Astrocyte of the cerebellum (primary cell): ENCODE results near the gene TMEM132C.

Experiments used
- DNase-seq: peaks from one replicate; pipeline ENCODE4 v3.0.0-alpha.2; 2011; ENCODE audit warnings: low read depth
- H3K4me3 ChIP-seq: 2 replicates; pipeline ENCODE4 v1.5.1; 2011; ENCODE audit warnings: mild to moderate bottlenecking, low read depth, low read length, moderate library complexity
- in situ Hi-C: cut with HindIII; loops from 2 replicates; pipeline ENCODE4 v1.10.0; 2017; ENCODE audit warnings: low sequenced_read_pairs
- TF ChIP-seq, protein P1 (sequence below): IDR thresholded peaks from 2 replicates; pipeline ENCODE4 v1.5.1; 2012; ENCODE audit warnings: low read length, low read depth, moderate library complexity, mild to moderate bottlenecking; ENCODE audit errors: missing control alignments

Gene TMEM132C

DNA sequence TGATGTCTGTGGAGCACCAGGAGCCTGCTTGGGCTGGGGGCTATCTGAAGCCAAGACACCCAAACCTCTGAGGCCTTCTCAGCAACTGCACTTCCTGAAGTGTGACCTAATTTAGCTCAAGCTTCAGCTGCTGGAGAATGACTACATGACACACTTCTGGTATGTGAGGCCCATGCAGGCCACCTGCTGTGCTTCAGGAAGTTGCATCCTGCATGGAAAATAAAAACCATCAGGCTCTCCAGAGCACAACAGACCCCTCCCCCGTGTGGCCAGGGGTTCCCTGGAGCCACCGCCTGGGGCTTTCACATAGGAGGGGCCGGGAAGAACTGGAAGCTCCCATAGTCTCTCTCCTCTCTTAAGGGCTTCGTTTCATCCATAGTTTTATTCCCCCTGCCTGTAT, 339.1 kb downstream of the TMEM132C start:
- DNase-seq: no peak
- no peak overlapping the region for H3K4me3 ChIP-seq
- in situ Hi-C loops: no loop called here
- TF ChIP-seq, protein P1, sequence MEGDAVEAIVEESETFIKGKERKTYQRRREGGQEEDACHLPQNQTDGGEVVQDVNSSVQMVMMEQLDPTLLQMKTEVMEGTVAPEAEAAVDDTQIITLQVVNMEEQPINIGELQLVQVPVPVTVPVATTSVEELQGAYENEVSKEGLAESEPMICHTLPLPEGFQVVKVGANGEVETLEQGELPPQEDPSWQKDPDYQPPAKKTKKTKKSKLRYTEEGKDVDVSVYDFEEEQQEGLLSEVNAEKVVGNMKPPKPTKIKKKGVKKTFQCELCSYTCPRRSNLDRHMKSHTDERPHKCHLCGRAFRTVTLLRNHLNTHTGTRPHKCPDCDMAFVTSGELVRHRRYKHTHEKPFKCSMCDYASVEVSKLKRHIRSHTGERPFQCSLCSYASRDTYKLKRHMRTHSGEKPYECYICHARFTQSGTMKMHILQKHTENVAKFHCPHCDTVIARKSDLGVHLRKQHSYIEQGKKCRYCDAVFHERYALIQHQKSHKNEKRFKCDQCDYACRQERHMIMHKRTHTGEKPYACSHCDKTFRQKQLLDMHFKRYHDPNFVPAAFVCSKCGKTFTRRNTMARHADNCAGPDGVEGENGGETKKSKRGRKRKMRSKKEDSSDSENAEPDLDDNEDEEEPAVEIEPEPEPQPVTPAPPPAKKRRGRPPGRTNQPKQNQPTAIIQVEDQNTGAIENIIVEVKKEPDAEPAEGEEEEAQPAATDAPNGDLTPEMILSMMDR: no peak

DNA sequence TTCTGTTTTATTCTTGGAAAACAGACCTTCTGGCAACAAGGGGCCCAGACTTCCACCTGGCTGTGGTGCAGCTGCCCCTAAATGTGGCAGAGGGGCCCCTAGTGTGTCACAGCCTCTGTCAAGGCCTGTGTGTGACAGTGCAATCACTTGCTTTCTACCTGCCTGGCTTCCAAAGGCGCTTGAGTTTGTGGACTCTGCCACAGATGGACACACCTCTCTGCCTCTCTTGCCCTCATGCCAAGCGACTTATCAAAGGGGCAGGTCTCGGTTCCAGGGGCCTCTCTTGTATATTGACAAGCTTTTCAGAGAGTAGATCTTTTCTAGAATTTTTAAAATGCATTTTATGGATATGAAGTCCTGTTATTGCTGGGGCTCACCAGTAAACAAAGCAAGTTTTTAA, 339.6 kb downstream of the TMEM132C start:
- in situ Hi-C loops: no loop called here
- DNase-seq: no peak
- TF ChIP-seq, protein P1: no peak
- no peak overlapping the region for H3K4me3 ChIP-seq

DNA sequence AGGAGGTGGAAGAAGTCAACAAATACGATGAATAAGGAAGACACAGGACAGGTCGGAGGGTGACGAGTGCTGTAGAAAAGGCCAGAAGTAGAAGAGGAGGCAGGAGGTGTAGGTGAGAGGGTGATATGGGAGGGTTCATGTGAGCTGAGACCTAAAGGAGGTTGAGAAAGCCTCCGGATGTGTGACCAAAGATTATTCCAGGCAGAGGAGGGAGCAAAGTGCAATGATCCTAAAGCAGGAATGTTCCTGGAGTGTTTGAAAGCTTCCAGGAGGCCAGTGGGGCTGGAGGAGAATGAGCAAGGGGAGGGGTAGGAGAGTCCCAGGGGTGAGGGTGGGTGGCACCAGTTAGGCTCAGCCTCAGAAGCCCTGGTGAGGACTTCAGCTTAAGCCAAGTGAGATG, 340.0 kb downstream of the TMEM132C start:
- H3K4me3 ChIP-seq: no peak overlapping the region
- TF ChIP-seq, protein P1: no peak
- no peak for DNase-seq
- in situ Hi-C loops: no loop called here

DNA sequence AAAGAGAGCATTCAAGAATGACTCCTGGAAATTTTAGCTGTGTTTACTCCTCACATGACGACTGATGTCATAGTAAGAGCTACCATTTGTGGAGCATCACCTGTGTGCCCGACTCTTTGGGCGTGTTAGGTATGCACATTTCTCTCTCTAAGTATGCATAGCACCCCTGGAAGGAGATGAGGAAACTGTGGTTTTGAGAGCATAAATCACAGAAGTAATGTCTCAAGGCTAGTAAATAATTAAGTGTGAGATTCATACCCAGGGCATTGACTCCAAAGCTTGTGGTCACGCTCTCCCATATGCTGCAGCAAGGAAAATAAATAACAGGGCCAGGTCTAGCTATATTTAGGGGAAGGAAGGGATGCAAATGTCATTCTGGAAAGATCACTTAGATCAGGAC, 340.7 kb downstream of the TMEM132C start:
- no peak overlapping the region for H3K4me3 ChIP-seq
- TF ChIP-seq, protein P1: no peak
- no peak for DNase-seq
- in situ Hi-C loops: no loop called here

DNA sequence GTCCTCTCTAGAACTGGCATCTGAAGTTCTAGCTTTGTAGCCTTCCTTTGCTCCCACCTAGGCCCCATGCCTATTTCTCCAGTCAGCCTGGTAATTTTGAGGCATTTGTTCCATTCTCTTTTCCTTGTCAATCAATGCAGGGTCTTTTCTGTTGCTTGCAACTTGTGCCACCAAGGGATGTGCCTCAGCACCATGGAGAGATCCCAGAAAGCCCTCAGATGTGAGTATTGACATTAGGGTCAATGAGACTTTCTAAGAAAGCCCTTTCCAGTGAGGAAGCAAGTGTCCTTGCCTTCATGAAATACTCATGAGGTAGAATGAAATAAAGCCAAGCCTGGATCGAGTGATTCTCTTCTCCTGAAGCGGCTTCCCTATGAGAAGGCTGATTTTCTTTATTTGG, 342.9 kb downstream of the TMEM132C start:
- in situ Hi-C loops: no loop called here

DNA sequence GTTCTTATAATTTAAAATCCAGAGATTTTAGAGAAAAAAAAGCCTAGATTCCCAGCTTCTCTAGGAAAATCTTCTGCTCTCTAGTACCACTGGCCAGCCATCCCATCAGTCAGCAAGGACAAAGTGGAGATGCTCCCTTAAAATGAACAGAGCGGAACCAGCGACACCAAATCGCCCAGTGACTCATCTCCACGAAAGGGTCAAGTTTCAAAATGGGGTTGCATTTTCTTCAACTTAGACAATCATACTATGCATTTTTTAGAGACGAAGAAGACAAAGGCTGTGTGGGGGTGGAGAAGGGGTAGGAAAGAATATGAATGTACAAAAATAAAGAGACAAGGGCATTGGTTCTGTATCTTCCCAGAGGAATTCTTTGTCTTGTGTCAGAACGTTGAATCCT, 344.8 kb downstream of the TMEM132C start:
- TF ChIP-seq, protein P1: no peak
- no peak overlapping the region for H3K4me3 ChIP-seq
- in situ Hi-C loops: no loop called here
- no peak for DNase-seq

More for the DNA sequence above, 342.9 kb downstream of the TMEM132C start:
- H3K4me3 ChIP-seq: no peak overlapping the region
- TF ChIP-seq, protein P1: no peak
- DNase-seq: no peak
